Esophagus squamous epithelium (tissue), 5 donors: ENCODE data around the gene MBNL1. TPM values are rescaled to one million over a fixed set of nuclear protein-coding genes. Genes with fewer than 3 reads are reported as not detected.

Experiments
- DNase-seq: peaks from one replicate; lab custom pipeline; 2025; lab: John Stamatoyannopoulos, UW
- H3K27ac ChIP-seq, 4 donors: fragments of 200-600 bp; sonication (generic); one replicate each; pipeline ENCODE4 v1.5.1; 2016 to 2019; ENCODE audit warnings: mild to moderate bottlenecking in 1 of 4
- H3K27me3 ChIP-seq, 4 donors: fragments of 200-600 bp; sonication (generic); 1 replicate in 3 of 4; 2 replicates in 1 of 4; pipeline versions ENCODE4 v1.5.1 to v1.6.0; 2017 to 2021; ENCODE audit warnings: antibody characterized with exemption in 1 of 4
- H3K36me3 ChIP-seq, 3 donors: fragments of 200-600 bp; sonication (generic); one replicate each; pipeline ENCODE4 v1.5.1; 2016 to 2019
- H3K4me1 ChIP-seq, 3 donors: fragments of 200-600 bp; sonication (generic); one replicate each; pipeline ENCODE4 v1.5.1; 2017 to 2019
- H3K4me3 ChIP-seq, 4 donors: fragments of 200-600 bp; sonication (generic); 1 replicate in 3 of 4; 2 replicates in 1 of 4; pipeline ENCODE4 v1.5.1; 2016 to 2019; ENCODE audit warnings: mild to moderate bottlenecking in 2 of 4, moderate library complexity in 1 of 4
- H3K9me3 ChIP-seq, 3 donors: fragments of 200-600 bp; sonication (generic); one replicate each; pipeline ENCODE4 v1.5.1; 2016 to 2019
- POLR2A ChIP-seq, 4 donors: fragments of 450-650 bp; IDR thresholded peaks; one replicate each; pipeline ENCODE4 v1.6.1; 2017; ENCODE audit warnings: antibody characterized with exemption in 4 of 4, mild to moderate bottlenecking in 4 of 4, moderate library complexity in 3 of 4
- WGBS, 2 donors: methylation state at CpG; one replicate each; pipeline ENCODE4 v1.1.5; 2018; 5-methylcytosine and 5-hydroxymethylcytosine counted together
- intact Hi-C: fragments of 100-400 bp; cut with DNase I; formaldehyde crosslinking; loops from one replicate; pipeline ENCODE4 v1.15.0; 2022
- total RNA-seq, 4 donors: library from RNA; depleted of rRNA; stranded (reverse); fragments of >200 nt; gene quantifications; one replicate each; pipeline ENCODE4 v1.1.0, GENCODE V29; 2016
- TF ChIP-seq, protein P1 (sequence below), 6 experiments: fragments of 450-650 bp in 4 of 6; fragments of 200-600 bp in 2 of 6; sonication (generic) in 2 of 6; IDR thresholded peaks; one replicate each; pipeline ENCODE4 v1.5.1; 2016 to 2019; ENCODE audit warnings: antibody characterized with exemption in 6 of 6, mild to moderate bottlenecking in 4 of 6, moderate library complexity in 4 of 6
- donor health status: DM: yes; HTN: yes; CAD: no.

MBNL1 gene
- total RNA-seq, 4 donors from 2014 or later: 94.0 to 318 (median 161) TPM

DNA sequence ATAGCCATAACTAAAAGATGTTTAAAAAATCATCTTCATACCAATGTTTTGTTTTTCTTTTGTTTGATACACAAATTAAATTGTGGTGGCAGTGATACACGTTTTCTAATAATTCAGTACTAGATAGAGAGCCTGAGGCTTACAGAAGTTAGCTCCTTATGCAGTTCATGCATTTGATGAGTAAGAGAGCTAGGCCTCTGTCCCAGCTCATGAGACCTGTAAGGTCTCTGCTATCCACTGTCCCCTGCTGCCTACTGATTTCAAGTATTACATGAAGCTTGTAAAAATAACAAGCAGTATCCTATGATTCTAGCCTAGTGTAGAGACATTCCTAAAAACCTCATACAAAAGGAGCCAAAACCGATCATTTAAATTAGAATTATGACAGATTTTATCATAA, 144.5 kb downstream of the MBNL1 start:
- H3K9me3 ChIP-seq: no peaks in the 10 kb centered on the region
- 73 to 78% methylated on average over 2 of the region's 2 CpGs for WGBS, 2 donors
- H3K4me3 ChIP-seq: no peak overlapping the region
- intact Hi-C loops: no loop called here
- no peak overlapping the region for H3K27ac ChIP-seq
- H3K4me1 ChIP-seq: peaks cover 0 to 11% (median 0%) of the 10 kb centered on the region in 3 donors
- peaks cover 3 to 32% (median 6%) of the 10 kb centered on the region in 3 donors for H3K36me3 ChIP-seq
- no peaks in the 10 kb centered on the region for H3K27me3 ChIP-seq
- no peak for DNase-seq
- TF ChIP-seq POLR2A (IDR thresholded peaks at IDR 0.05): no peak
- TF ChIP-seq, protein P1, sequence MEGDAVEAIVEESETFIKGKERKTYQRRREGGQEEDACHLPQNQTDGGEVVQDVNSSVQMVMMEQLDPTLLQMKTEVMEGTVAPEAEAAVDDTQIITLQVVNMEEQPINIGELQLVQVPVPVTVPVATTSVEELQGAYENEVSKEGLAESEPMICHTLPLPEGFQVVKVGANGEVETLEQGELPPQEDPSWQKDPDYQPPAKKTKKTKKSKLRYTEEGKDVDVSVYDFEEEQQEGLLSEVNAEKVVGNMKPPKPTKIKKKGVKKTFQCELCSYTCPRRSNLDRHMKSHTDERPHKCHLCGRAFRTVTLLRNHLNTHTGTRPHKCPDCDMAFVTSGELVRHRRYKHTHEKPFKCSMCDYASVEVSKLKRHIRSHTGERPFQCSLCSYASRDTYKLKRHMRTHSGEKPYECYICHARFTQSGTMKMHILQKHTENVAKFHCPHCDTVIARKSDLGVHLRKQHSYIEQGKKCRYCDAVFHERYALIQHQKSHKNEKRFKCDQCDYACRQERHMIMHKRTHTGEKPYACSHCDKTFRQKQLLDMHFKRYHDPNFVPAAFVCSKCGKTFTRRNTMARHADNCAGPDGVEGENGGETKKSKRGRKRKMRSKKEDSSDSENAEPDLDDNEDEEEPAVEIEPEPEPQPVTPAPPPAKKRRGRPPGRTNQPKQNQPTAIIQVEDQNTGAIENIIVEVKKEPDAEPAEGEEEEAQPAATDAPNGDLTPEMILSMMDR (IDR thresholded peaks at IDR 0.05): no peak

DNA sequence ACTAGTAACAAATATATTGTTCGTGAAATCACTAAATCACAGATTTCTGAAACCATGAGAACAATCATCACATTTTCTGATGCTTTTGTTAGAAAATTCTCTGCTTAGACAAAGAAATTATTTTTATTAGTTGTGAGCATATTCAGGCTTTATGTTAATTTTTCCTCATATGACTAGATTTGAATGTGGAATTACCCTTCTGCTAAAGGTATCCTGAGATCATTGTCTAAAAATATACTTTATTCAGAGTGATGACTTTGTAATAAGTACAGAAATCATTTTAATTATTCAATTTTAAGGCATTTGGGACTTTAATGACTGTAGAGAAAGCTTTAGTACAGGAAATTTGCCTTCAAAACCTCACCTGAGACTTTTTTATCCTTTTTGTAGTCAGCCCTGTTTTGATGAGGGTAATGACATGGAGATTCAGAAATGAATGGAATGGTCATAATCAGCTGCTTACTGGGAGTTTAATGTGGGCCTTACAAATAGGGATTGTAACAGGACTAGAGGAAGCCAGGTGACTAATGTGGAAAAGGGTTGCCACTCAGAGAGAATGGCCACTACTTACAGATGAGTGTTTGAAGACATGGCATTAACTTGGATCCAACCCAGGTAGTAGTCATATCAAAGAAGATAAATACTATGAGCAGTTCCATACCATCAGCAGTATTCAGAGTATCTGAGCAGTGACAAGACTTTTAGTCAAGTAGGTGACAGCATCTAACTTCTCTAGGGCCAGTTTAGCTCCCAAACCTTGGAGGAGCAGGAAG, 148.3 kb downstream of the MBNL1 start:
- no peaks in the 10 kb centered on the region for H3K4me1 ChIP-seq
- H3K27ac ChIP-seq: no peak overlapping the region
- no peaks in the 10 kb centered on the region for H3K27me3 ChIP-seq
- 92% methylated on average over 1 of the region's 1 CpG for WGBS, 2 donors
- H3K4me3 ChIP-seq: no peak overlapping the region
- no peaks in the 10 kb centered on the region for H3K9me3 ChIP-seq
- peaks cover 21 to 68% (median 23%) of the 10 kb centered on the region in 3 donors for H3K36me3 ChIP-seq
- no peak for DNase-seq
- no peak for TF ChIP-seq POLR2A (IDR thresholded peaks at IDR 0.05)
- TF ChIP-seq, protein P1 (IDR thresholded peaks at IDR 0.05): no peak
- intact Hi-C loops: no loop called here

DNA sequence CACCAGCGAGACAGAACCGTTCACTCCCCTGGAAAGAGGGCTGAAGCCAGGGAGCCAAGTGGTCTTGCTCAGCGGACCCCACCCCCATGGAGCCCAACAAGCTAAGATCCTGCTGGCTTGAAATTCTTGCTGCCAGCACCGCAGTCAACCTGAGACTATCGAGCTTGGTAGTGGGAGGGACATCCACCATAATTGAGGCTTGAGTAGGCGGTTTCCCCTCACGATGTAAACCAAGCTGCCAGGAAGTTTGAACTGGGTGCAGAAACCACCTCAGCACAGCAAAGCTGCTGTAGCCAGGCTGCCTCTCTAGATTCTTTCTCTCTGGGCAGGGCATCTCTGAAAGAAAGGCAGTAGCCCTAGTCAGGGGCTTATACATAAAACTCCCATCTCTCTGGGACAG, 151.0 kb downstream of the MBNL1 start:
- Histone ChIP-seq H3K27ac (no peak overlapping the region), H3K4me3 (no peak overlapping the region), H3K9me3 (no peaks in the 10 kb centered on the region), H3K27me3 (no peaks in the 10 kb centered on the region), H3K36me3 (peaks cover 21 to 66% (median 23%) of the 10 kb centered on the region in 3 donors), H3K4me1 (no peaks in the 10 kb centered on the region)
- intact Hi-C loops: no loop called here
- TF ChIP-seq POLR2A (IDR thresholded peaks at IDR 0.05): no peak
- TF ChIP-seq, protein P1 (IDR thresholded peaks at IDR 0.05): no peak
- DNase-seq: no peak
- WGBS, 2 donors: 100% methylated on average over 3 of the region's 7 CpGs; no CpG with 5 or more reads in 1 of the 2 donors

DNA sequence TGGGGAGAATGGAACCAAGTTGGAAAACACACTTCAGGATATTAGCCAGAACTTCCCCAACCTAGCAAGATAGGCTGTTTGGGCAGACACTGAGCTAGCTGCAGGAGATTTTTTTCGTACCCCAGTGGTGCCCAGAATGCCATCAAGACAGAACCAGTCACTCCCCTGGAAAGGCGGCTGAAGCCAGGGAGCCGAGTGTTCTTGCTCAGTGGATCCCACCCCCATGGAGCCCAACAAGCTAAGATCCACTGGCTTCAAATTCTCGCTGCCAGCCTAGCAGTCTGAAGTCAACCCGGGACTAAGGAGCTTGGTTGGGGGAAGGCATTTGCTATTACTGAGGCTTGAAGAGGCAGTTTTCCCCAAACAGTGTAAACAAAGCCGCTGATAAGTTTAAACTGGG, 152.4 kb downstream of the MBNL1 start:
- intact Hi-C loops: no loop called here
- Histone ChIP-seq H3K4me1 (no peaks in the 10 kb centered on the region), H3K27me3 (no peaks in the 10 kb centered on the region), H3K9me3 (no peaks in the 10 kb centered on the region), H3K36me3 (peaks cover 15 to 52% (median 20%) of the 10 kb centered on the region in 3 donors), H3K27ac (no peak overlapping the region), H3K4me3 (no peak overlapping the region)
- WGBS, 2 donors: 80 to 100% methylated on average over 1 to 4 of the region's 6 CpGs
- DNase-seq: no peak
- TF ChIP-seq, protein P1 (IDR thresholded peaks at IDR 0.05): no peak
- TF ChIP-seq POLR2A (IDR thresholded peaks at IDR 0.05): no peak

DNA sequence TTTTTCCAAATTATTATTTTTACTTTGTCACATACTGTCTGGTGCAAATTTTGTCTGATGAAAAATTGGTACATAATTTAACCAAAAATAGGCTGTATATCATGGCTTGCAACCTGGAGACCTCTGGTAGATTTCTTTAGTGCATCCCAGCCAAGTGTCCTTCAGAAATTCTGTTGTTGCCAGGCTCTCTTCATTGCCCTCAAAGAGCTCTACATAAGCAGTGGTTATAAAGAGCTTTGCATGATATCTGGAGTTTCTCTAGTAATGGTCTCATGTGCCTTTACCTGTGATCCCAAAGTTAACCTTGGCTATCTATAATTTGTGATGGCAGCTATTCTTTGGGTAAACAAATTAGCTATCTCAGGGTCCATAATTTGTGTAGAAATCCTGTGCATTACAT, 157.7 kb downstream of the MBNL1 start:
- Histone ChIP-seq H3K9me3 (no peaks in the 10 kb centered on the region), H3K36me3 (peaks cover 0 to 11% (median 0%) of the 10 kb centered on the region in 3 donors), H3K4me1 (peaks cover 0 to 31% (median 0%) of the 10 kb centered on the region in 3 donors), H3K27me3 (no peaks in the 10 kb centered on the region), H3K27ac (peak overlapping the region in 3 of 4 donors; percentile 0 to 65 (median 42)), H3K4me3 (no peak overlapping the region)
- no peak for TF ChIP-seq POLR2A (IDR thresholded peaks at IDR 0.05)
- TF ChIP-seq, protein P1 (IDR thresholded peaks at IDR 0.05): no peak
- no peak for DNase-seq
- intact Hi-C loops: no loop called here
